Stimulated activated CD8-positive, alpha-beta memory T cell treated with anti-CD3 and anti-CD28 coated beads, Interleukin-4, amount 100 ng/mL, for 1 hour (primary cell): ENCODE results near the gene PLA2G4E.

Source experiments
- DNase-seq, 2 donors: peaks; one replicate each; pipeline ENCODE4 v3.0.0-alpha.2; 2020; ENCODE audit warnings: low read depth in 2 of 2, low spot score in 1 of 2

Gene PLA2G4E

DNA sequence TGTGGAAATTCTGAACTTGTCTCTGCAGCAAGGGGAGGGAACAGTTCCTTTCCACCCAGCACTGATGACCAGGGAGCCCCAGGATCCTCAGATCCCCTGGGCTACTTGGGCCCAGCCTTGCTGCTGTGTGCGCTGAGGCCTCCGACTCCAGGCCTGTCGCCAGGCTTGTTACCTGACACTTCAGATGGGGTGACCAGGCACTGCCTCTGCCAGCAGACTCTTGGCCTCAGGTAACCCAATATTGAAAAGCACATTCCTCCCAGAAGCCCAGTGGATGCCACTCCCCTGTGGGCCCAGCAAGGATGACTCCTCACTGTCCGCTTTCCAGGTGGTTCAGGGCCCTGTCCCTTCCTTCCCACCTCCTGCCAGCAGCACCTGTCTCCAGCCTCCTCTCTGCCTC is 3.5 kb upstream of the PLA2G4E start:
- no peak for DNase-seq

DNA sequence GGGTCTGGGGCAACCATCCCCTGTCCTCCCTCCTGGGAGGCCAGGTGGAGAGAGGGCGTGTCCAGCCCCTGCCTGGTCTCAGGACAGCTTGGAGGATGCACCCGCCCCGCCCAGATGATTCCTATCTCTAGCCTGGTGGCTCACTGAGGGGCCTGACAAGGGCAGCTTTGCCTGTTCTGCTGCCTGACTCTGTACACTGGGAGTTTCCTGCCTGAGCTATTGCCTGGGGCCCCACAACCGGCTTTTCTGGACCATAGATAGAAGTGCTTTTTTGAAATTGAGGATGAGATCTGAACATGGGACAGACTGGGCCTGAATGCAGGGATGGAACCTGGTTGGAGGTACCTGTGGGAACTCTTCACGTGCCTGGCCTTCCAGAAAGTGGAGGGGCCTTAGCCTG is 751 bp upstream of the PLA2G4E start:
- no peak for DNase-seq

DNA sequence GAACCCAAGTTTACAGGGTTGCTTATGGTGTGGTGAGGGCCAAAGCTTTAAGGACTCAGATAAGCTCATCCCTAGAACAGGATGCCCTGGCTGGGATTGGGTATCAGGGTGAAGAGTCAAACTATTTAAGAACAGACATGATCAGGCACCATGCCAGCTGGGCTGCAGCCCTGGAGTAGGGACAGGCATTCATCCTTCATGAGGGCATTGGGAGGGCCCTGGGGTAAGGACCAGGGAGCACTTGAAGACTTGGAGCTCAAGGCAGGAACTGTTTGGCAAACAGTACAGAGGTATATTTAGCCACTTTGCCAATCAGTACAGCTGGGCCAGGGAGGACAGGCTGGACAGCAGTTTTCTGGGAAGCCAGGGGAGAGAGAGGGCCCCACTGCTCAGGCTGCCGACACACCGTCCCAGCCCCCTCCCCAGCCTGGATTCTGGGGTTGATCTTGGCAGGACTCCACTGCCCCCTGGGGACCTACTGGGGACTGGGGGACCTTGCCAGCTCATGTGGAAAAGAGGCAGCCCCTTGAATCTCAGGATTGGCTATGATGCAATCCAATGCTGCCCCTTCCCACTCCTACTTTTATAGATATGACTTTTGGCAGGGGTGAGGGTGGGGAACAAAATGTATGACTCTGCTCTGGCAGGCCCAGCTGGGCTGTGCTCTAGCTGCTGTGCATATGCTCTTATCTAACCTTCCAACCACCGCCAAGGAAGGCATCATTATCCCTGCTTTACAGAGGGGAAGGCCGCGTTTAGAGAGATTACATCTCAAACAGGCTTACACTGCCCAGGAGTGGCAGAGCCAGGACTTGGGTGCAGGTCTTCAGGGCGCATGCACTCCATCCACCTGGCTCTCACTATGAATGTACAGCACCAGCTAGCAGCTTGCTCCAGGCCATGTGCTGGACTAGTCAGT is 2.3 kb downstream of the PLA2G4E start:
- no peak for DNase-seq

DNA sequence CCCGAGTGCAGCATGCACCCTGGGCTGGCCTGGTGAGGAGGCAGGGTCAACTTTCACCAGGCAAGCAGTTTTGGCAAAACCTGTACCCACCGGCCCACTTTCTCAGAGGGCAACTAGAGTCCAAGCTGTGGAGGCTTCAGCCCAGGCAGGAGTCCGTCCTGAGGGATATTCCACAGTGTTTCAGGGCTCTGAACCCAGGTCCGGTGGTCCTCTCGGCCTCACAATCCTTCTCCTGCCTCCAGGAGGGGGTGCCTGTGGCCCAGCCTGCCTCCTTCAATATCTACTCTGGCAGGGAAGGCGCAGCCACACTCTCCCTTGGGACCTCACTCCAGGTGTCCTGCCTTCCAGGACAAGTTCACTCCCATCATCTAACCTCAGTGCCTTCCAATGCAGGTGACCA is 3.9 kb downstream of the PLA2G4E start:
- DNase-seq: no peak

DNA sequence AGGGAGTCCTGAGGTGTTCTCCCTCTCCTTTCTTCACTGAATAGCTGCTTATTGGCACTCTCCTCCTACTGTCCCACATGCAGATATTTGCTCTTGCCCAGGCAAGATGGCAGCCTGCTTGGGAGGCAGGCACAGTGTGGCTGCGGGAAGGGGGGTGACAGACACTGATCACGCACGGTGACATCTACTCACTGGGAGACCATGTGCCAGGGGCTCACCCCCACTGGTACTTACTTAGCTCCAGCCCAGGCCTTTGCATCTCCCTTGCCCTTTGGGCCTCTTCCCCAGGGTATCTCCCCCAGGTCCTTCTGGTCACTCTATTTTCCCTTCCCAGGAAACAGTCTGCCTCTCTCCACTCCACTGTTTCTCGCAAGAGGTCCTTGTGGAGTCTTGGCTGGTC is 6.4 kb downstream of the PLA2G4E start:
- DNase-seq: no peak

GRCh38 chr15:42012928-42013482 is 7.8 kb downstream of the PLA2G4E start:
- no peak for DNase-seq

GRCh38 chr15:42012241-42012640 is 8.6 kb downstream of the PLA2G4E start:
- no peak for DNase-seq

DNA sequence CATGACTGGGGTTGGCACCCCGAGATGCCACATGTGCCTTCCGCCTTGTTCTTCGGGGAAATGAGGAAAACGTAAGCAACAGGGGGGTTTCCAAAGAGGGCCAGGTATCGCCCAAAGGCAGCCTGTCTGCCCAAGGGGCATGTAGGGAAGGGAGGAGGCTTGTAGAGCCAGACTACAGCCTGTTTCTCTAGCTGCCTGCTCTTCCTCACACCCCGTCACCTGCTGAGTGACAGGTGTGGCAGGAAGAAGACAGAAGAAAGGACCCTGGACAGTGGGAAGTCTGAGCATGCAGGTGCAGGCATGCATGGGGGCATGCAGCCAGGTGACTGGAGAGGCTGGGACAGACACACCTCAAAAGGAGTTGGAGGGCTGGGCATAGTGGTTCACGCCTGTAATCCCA is 9.8 kb downstream of the PLA2G4E start:
- DNase-seq: no peak

DNA sequence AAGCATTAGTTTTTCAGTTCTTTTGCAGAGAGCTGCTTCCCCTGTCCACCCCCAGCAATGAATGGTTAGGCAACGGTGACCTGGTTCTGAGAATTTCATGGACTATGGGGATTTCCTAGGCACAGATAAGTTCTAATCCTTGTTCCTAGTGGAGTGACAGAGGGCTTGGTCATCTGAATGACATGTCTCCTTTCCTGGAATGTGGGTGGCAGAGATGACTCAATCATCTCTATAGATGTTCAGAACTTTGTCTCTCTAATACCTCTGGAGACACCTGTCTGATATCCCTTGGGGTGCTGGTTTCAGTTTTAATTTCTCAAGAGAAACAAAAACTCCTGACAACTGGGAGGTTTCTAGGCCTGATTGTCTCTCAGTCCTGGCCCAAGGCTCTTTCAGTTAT is 10.4 kb downstream of the PLA2G4E start:
- no peak for DNase-seq

- no peak for DNase-seq
These were observed 11.4 kb downstream of the PLA2G4E start for GRCh38 chr15:42009474-42009873.

GRCh38 chr15:42009022-42009421 is 11.8 kb downstream of the PLA2G4E start:
- DNase-seq: no peak

DNA sequence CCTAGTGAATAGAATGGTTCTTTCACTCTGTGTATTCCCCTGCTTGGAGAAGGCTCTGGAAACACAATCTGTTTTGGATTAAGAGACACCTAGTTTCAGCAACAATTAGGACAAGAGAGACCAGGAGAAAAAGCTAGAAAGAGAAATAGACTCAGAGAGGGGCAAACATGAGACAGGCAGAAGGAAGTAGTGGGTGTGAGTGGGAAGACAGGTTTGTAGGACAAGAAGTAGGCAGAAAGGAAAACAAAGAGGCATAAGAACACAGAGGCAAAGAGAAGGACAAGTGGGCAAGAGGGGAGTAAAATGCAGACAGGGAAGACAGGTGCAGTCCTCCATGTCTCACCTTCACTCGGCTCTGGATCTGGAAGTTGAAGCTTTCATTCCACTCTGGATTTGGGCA is 13.5 kb downstream of the PLA2G4E start:
- DNase-seq: no peak

DNA sequence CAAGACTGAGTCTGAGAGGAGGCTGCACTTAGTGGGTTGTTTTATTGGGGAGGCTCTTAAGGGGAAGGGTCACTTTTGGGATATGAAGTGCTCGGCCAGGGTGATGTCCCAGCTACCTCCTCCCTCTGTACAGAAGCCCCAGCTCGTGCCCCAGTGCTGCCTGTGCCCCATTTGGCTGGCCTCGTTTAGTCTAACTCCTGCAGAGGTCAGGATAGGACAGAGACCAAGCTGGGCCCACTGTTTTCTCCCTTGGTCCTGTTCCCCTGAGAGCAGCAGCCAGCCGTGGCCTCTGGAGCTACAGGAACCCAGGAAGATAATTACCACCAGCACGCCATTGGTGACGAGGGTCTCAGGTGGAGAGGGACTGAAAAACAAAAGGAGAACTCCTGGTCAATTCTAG is 18.5 kb downstream of the PLA2G4E start:
- no peak for DNase-seq

- DNase-seq: no peak
These were observed 19.6 kb downstream of the PLA2G4E start for GRCh38 chr15:42001236-42001635.

DNA sequence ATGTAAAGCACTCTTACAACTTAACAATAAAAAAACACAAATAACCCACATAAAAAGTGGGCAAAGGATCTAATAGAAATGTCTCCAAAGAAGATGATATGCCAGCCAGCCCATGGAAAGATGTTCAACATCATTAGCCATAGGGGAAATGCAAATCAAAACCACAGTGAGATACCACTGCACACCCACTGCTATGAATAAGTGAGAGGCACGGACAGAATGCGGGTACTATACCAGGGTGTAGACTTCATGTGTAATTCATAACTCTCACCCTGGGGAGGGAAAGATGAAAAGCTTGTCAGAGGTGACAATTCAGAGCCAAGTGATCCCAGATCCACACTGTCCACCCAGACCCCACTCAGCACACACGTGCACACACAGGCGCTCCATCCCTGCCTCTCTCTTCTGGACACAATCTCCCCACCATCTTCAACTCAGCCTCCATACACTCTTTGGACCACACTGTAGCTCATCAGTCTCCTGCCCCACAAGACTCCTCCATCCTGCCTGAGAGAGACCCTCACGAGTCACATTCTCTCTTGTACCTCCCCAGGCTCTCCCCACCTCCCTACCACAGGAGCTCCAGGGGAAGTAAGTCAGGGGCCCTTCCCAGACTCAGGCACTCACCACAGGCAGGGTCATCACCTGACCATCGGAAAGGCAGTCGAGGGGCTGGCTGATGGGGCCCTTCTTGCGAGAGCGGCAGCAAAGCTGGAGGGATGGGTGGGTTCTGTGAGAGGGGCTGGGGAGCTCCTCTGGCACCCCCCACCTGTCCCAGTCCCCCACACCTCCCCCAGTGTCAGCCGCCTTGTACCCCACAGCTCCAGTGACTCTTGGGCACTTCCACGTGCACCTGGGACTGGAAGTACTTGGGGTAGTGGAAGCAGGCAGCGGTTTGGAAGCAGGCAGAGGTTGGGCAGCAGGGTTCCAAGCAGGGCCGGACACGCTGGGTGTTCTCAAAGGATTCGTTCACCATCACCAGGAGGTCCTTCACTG is 21.3 kb downstream of the PLA2G4E start:
- no peak for DNase-seq

DNA sequence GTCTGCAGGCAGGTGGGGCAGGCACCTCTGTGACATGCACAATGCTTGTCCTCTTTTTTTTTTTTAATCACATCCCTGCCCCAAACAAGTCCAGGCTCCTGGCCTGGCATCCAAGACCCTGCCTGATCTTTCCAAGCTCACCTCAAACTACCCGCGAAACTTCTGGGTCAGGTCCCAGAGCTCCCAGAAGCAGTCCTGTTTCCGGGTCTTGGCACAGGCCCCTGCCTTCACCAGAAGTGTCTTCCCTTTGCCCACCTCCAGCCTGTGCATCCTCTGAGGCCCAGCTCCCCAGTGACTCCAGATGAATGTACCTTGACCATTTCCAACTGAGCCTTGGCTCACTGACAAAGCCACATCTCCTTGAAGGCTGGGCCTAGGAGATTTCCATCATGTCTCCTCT is 23.0 kb downstream of the PLA2G4E start:
- DNase-seq: no peak

DNA sequence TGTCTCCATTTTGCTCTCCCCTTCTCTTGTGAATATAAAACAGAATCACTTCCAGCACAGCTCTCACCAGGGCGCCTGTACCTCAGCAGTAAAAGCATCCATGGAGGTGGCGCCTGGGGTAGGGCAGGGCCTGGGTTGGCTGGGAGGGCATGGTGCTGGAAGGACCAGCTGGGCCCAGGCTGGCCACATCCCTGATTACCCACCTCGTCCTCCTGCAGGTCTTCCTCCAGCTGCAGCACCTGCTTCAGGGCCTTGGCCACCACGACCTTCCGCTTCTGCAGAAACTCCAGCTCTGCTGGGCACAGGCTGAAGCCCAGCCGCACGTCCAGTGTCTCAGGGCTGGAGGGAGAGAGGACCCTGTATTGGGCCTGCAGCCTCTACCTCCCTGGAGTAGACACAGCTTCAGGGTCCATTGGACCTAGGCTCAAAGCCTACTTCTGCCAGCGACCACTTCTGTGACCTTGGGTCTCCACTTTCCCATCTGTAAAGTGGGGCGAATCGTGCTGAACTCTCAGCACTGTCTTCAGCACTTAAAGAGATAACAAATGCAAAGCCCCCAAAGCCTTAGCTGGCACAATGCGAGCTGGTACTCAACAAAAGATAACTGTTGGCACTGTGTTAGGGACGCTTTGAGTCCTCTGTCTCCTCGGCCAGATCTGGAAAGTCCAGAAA is 23.8 kb downstream of the PLA2G4E start:
- DNase-seq: no peak

DNA sequence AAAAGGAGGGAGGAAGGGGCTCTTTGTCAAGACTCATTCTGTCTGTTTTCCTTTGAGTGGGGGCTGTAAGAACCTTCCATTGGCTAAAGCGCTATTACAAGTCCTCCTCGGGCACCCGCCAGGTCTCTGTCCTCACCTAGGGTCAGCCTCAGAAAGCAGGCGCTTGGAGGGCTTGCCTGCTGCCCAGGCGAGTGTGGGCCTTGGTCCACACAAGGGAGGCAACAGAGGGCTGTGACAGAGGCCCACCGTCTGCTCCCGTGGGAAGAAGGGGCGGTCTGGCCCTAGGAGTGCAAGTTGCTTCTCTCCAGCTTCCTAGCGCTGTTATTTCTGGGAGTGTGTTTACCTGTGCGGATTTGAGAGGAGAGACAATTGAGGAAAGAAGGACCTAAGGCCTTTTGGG is 24.5 kb downstream of the PLA2G4E start:
- DNase-seq: no peak

DNA sequence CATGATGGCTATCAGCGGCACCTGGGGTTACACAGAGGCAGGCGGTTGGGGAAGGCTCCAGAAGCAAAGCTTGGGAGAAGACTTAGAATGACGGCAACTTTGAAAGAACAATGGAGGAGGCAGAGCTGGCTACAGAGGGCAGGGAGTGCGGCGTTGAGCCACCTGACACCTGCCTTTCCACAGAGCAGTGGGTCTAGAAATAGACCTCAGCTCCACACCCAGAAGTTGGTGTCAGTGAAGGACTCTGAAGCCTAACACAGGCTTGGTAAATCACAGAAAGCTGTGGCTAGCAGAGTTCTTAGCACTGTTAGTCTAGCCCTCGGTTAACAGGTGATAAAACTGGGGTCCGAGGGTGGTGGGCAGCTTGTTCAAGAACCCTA is 25.4 kb downstream of the PLA2G4E start:
- DNase-seq: no peak

- no peak for DNase-seq
These were observed 25.9 kb downstream of the PLA2G4E start for GRCh38 chr15:41994772-41995475.
